ENCODE data around the gene KCNQ5.

The KCNQ5 gene

GRCh38 chr6:73144516-73144915 lies 522.7 kb downstream of the KCNQ5 start:
- DNase-seq (ENCODE audit: low read depth), result no peak
- H3K4me3 ChIP-seq (ENCODE audit: low read depth, low read length), result no peak overlapping the region
- no peak for TF ChIP-seq CTCF (IDR thresholded peaks at IDR 0.05; ENCODE audit: low read depth, low read length, missing control alignments)
- in situ Hi-C loops (cut with HindIII; ENCODE audit: low sequenced_read_pairs), result no loop called here

GRCh38 chr6:73145690-73146089 lies 523.8 kb downstream of the KCNQ5 start:
- no peak overlapping the region for H3K4me3 ChIP-seq (ENCODE audit: low read depth, low read length)
- TF ChIP-seq CTCF (IDR thresholded peaks at IDR 0.05; ENCODE audit: low read depth, low read length, missing control alignments), result no peak
- no peak for DNase-seq (ENCODE audit: low read depth)
- in situ Hi-C loops (cut with HindIII; ENCODE audit: low sequenced_read_pairs), result no loop called here

GRCh38 chr6:73151732-73152131 lies 529.9 kb downstream of the KCNQ5 start:
- no peak overlapping the region for H3K4me3 ChIP-seq (ENCODE audit: low read depth, low read length)
- in situ Hi-C loops (cut with HindIII; ENCODE audit: low sequenced_read_pairs), result no loop called here
- no peak for TF ChIP-seq CTCF (IDR thresholded peaks at IDR 0.05; ENCODE audit: low read depth, low read length, missing control alignments)
- no peak for DNase-seq (ENCODE audit: low read depth)

- in situ Hi-C loops (cut with HindIII; ENCODE audit: low sequenced_read_pairs), result no loop called here
- DNase-seq (ENCODE audit: low read depth), result no peak
- H3K4me3 ChIP-seq (ENCODE audit: low read depth, low read length), result no peak overlapping the region
- no peak for TF ChIP-seq CTCF (IDR thresholded peaks at IDR 0.05; ENCODE audit: low read depth, low read length, missing control alignments)
Observed at GRCh38 chr6:73152556-73152955, 530.7 kb downstream of the KCNQ5 start.

- no peak for DNase-seq (ENCODE audit: low read depth)
- in situ Hi-C loops (cut with HindIII; ENCODE audit: low sequenced_read_pairs), result no loop called here
Observed at GRCh38 chr6:73152966-73153757, 531.3 kb downstream of the KCNQ5 start.

More at GRCh38 chr6:73152966-73153757, 531.3 kb downstream of the KCNQ5 start:
- H3K4me3 ChIP-seq (ENCODE audit: low read depth, low read length), result no peak overlapping the region
- TF ChIP-seq CTCF (IDR thresholded peaks at IDR 0.05; ENCODE audit: low read depth, low read length, missing control alignments), result no peak

Data from astrocyte of the cerebellum (primary cell).